Stimulated activated CD8-positive, alpha-beta memory T cell treated with anti-CD3 and anti-CD28 coated beads, Interleukin-7, amount 100 ng/mL, for 4 hours (primary cell): ENCODE results near the gene PRSS56.

Experiments used
- DNase-seq, 2 donors: peaks; one replicate each; pipeline ENCODE4 v3.0.0-alpha.2; 2020; ENCODE audit warnings: low read depth in 2 of 2

The PRSS56 gene

GRCh38 chr2:232519581-232520438, at the start of gene PRSS56:
TSS of gene PRSS56 (plus strand) at chr2:232520388. CDS start at chr2:232520599, 211 bp downstream.
- DNase-seq = no peak

- DNase-seq = no peak
Measured at GRCh38 chr2:232473467-232473890, 46.7 kb upstream of the PRSS56 start.

GRCh38 chr2:232476045-232476444, 44.1 kb upstream of the PRSS56 start:
- DNase-seq = no peak

- DNase-seq = no peak
Measured at GRCh38 chr2:232476791-232477190, 43.4 kb upstream of the PRSS56 start.

- no peak for DNase-seq
Measured at GRCh38 chr2:232477751-232478510, 42.3 kb upstream of the PRSS56 start.

- no peak for DNase-seq
Measured at GRCh38 chr2:232478571-232479340, 41.4 kb upstream of the PRSS56 start.

- no peak for DNase-seq
Measured at GRCh38 chr2:232479341-232480200, 40.6 kb upstream of the PRSS56 start.

GRCh38 chr2:232480201-232481190, 39.7 kb upstream of the PRSS56 start:
- no peak for DNase-seq

- DNase-seq = no peak
Measured at GRCh38 chr2:232481322-232482140, 38.7 kb upstream of the PRSS56 start.

GRCh38 chr2:232482301-232483238, 37.6 kb upstream of the PRSS56 start:
- no peak for DNase-seq

- DNase-seq = no peak
Measured at GRCh38 chr2:232483311-232483922, 36.8 kb upstream of the PRSS56 start.

GRCh38 chr2:232483923-232484627, 36.1 kb upstream of the PRSS56 start:
- no peak for DNase-seq

- no peak for DNase-seq
Measured at GRCh38 chr2:232484628-232485347, 35.4 kb upstream of the PRSS56 start.

GRCh38 chr2:232485348-232485756, 34.8 kb upstream of the PRSS56 start:
- no peak for DNase-seq

GRCh38 chr2:232485757-232486557, 34.2 kb upstream of the PRSS56 start:
- DNase-seq = no peak
